GM12878 (cell line): ENCODE measurements around the gene GPRIN1. TPM values are rescaled to one million over a fixed set of nuclear protein-coding genes. Genes with fewer than 3 reads are reported as not detected.

Experiments
- BHLHE40 ChIP-seq, 2 experiments: fragments of 450-650 bp in 1 of 2; IDR thresholded peaks; 2 replicates each; pipeline ENCODE4 v1.6.1; 2011 to 2017; ENCODE audit warnings: low read depth in 2 of 2, borderline replicate concordance in 1 of 2, improper control_type of control experiment in 1 of 2, low read length in 1 of 2, mild to moderate bottlenecking in 1 of 2
- CBX3 ChIP-seq: fragments of 200-600 bp; sonication (generic); IDR thresholded peaks from 2 replicates; pipeline ENCODE4 v1.6.1; 2016; ENCODE audit warnings: low read depth, borderline replicate concordance
- DPF2 ChIP-seq: fragments of 450-650 bp; IDR thresholded peaks from 2 replicates; pipeline ENCODE4 v1.6.1; 2017; ENCODE audit warnings: mild to moderate bottlenecking
- EP300 ChIP-seq, 2 experiments: fragments of 150-350 bp in 1 of 2; IDR thresholded peaks; 2 replicates each; pipeline ENCODE4 v1.6.1; 2011 to 2012; ENCODE audit warnings: low read depth in 2 of 2, low read length in 2 of 2, borderline replicate concordance in 1 of 2, improper control_type of control experiment in 1 of 2, inconsistent platforms in 1 of 2; ENCODE audit not compliant: control insufficient read depth in 1 of 2
- GABPA ChIP-seq: IDR thresholded peaks from 2 replicates; pipeline ENCODE4 v1.6.1; 2014; ENCODE audit warnings: antibody characterized with exemption, low read depth, mild to moderate bottlenecking, inconsistent platforms
- IRF4 ChIP-seq: IDR thresholded peaks from 2 replicates; pipeline ENCODE4 v1.6.1; 2011; ENCODE audit warnings: low read depth, low read length
- JUND ChIP-seq: IDR thresholded peaks from 2 replicates; pipeline ENCODE4 v1.6.1; 2012; ENCODE audit warnings: low read depth, mild to moderate bottlenecking, low read length, improper control_type of control experiment, moderate library complexity
- KLF5 ChIP-seq: fragments of 450-650 bp; IDR thresholded peaks from 2 replicates; pipeline ENCODE4 v1.6.1; 2014; ENCODE audit warnings: mild to moderate bottlenecking; ENCODE audit not compliant: partially characterized antibody
- MYC ChIP-seq: IDR thresholded peaks from 2 replicates; pipeline ENCODE4 v1.6.1; 2011; ENCODE audit warnings: mild to moderate bottlenecking, low read length, moderate library complexity, inconsistent platforms; ENCODE audit not compliant: insufficient read depth, insufficient replicate concordance, insufficient read length, severe bottlenecking
- NR2C1 ChIP-seq: fragments of 450-650 bp; IDR thresholded peaks from 2 replicates; pipeline ENCODE4 v1.6.1; 2017; ENCODE audit warnings: antibody characterized with exemption, mild to moderate bottlenecking, moderate library complexity
- NR2C2 ChIP-seq: IDR thresholded peaks from 2 replicates; pipeline ENCODE4 v1.6.1; 2011; ENCODE audit warnings: borderline replicate concordance, low read depth; ENCODE audit not compliant: control insufficient read depth, insufficient read length
- NRF1 ChIP-seq: conservative IDR thresholded peaks from 2 replicates; pipeline ENCODE4 v1.6.1; 2011; ENCODE audit warnings: mild to moderate bottlenecking, low read depth, low read length, improper control_type of control experiment
- POLR2A ChIP-seq: IDR thresholded peaks from 2 replicates; pipeline ENCODE4 v1.6.1; 2011; ENCODE audit warnings: low read depth, mild to moderate bottlenecking, low read length
- RAD21 ChIP-seq: IDR thresholded peaks from 2 replicates; pipeline ENCODE4 v1.6.1; 2011; ENCODE audit warnings: mild to moderate bottlenecking, low read depth, low read length, moderate library complexity; ENCODE audit not compliant: insufficient read depth
- RAD51 ChIP-seq: fragments of 450-650 bp; IDR thresholded peaks from 2 replicates; pipeline ENCODE4 v1.6.1; 2016; ENCODE audit warnings: moderate library complexity, mild to moderate bottlenecking, inconsistent platforms
- SMARCA5 ChIP-seq: fragments of 450-650 bp; IDR thresholded peaks from 2 replicates; pipeline ENCODE4 v1.6.1; 2017; ENCODE audit warnings: mild to moderate bottlenecking
- SREBF1 ChIP-seq: IDR thresholded peaks from 2 replicates; pipeline ENCODE4 v1.6.1; 2012; ENCODE audit warnings: mild to moderate bottlenecking, low read length
- SUZ12 ChIP-seq: fragments of 200-600 bp; sonication (generic); IDR thresholded peaks from one replicate; pipeline ENCODE4 v1.6.1; 2018; ENCODE audit warnings: antibody characterized with exemption, mild to moderate bottlenecking; ENCODE audit not compliant: unreplicated experiment
- TAF1 ChIP-seq: IDR thresholded peaks from 2 replicates; pipeline ENCODE4 v1.6.1; 2011; ENCODE audit warnings: mild to moderate bottlenecking, low read depth, low read length, borderline replicate concordance
- TARDBP ChIP-seq: IDR thresholded peaks from 2 replicates; pipeline ENCODE4 v1.6.1; 2016; ENCODE audit warnings: borderline replicate concordance
- USF1 ChIP-seq: IDR thresholded peaks from 2 replicates; pipeline ENCODE4 v1.6.1; 2011; ENCODE audit warnings: borderline replicate concordance, low read depth, mild to moderate bottlenecking, moderate library complexity, mixed read lengths, low read length; ENCODE audit not compliant: insufficient read depth; ENCODE audit errors: extremely low read length
- YBX1 ChIP-seq: fragments of 450-650 bp; IDR thresholded peaks from 2 replicates; pipeline ENCODE4 v1.6.1; 2016; ENCODE audit warnings: antibody characterized with exemption
- YY1 ChIP-seq: IDR thresholded peaks from 2 replicates; pipeline ENCODE4 v1.6.1; 2011; ENCODE audit warnings: low read depth, mild to moderate bottlenecking, low read length
- ZNF24 ChIP-seq: fragments of 450-650 bp; IDR thresholded peaks from 2 replicates; pipeline ENCODE4 v1.6.1; 2017; ENCODE audit warnings: antibody characterized with exemption, mild to moderate bottlenecking
- ZNF384 ChIP-seq: IDR thresholded peaks from 2 replicates; pipeline ENCODE4 v1.6.1; 2012; ENCODE audit warnings: low read depth, mild to moderate bottlenecking, low read length, improper control_type of control experiment, borderline replicate concordance
- ZNF622 ChIP-seq: fragments of 450-650 bp; IDR thresholded peaks from 2 replicates; pipeline ENCODE4 v1.6.1; 2017; ENCODE audit warnings: mild to moderate bottlenecking, inconsistent platforms
- ZSCAN29 ChIP-seq: fragments of 450-650 bp; IDR thresholded peaks from 2 replicates; pipeline ENCODE4 v1.6.1; 2017; ENCODE audit warnings: mild to moderate bottlenecking, moderate library complexity
- polyA plus RNA-seq, 11 experiments: library from polyadenylated mRNA; depleted of rRNA in 4 of 11; unstranded in 6 of 11; stranded (reverse) in 5 of 11; fragments of >200 nt; fragmentation: Nextera tagmentation in 4 of 11; fragmentation: Illumina TruSeq in 1 of 11; extraction: Ambion mirVana in 4 of 11; extraction: Trizol in 1 of 11; gene quantifications; 1 replicate in 1 of 11; 2 replicates in 10 of 11; pipeline versions ENCODE4 v1.2.1 to v1.2.3, GENCODE V29; 2011 to 2016; ENCODE audit warnings: inconsistent platforms in 2 of 11, missing spikeins in 2 of 11, low read depth in 1 of 11
- total RNA-seq, 4 experiments: library from RNA; depleted of rRNA in 3 of 4; stranded (reverse); fragments of >200 nt in 3 of 4; fragmentation: Illumina TruSeq in 1 of 4; extraction: Trizol in 1 of 4; gene quantifications; 2 replicates each; pipeline versions ENCODE4 v1.2.1 to v1.2.3, GENCODE V29; 2013 to 2021
- TF ChIP-seq, protein P1 (sequence below), 3 experiments: IDR thresholded peaks in 2 of 3; conservative IDR thresholded peaks in 1 of 3; 2 replicates each; pipeline ENCODE4 v1.5.1; 2011; ENCODE audit warnings: low read depth in 3 of 3, low read length in 3 of 3, mild to moderate bottlenecking in 3 of 3, control low read depth in 2 of 3, moderate library complexity in 2 of 3, inconsistent platforms in 1 of 3, mixed read lengths in 1 of 3; ENCODE audit not compliant: control insufficient read depth in 2 of 3, insufficient read depth in 1 of 3; ENCODE audit errors: extremely low read depth in 1 of 3

GPRIN1 gene
- total and polyA plus RNA-seq, 10 of the 15 experiments (the other 5 are each of a cell fraction or from before 2014, with no cell fraction given), result 0.52 to 16.3 (median 4.5) TPM

- TF ChIP-seq NR2C2, result no peak
- TF ChIP-seq ZNF622, result no peak
- TF ChIP-seq JUND, result no peak
- no peak for TF ChIP-seq DPF2
- TF ChIP-seq GABPA, result no peak
- TF ChIP-seq RAD51, result no peak
- TF ChIP-seq CBX3, result no peak
- TF ChIP-seq BHLHE40 (IDR thresholded peaks at IDR 0.05; ENCODE audit: borderline replicate concordance in 1 of 2, low read depth in 2 of 2, low read length in 1 of 2), result peak in 1 of 2 experiments; percentile 25; a peak in 1 of 4 replicates
- TF ChIP-seq SMARCA5, result no peak
- TF ChIP-seq YBX1, result no peak
- TF ChIP-seq MYC, result no peak
- TF ChIP-seq ZNF384, result no peak
- TF ChIP-seq SREBF1, result no peak
- no peak for TF ChIP-seq NR2C1
- TF ChIP-seq ZNF24, result no peak
- TF ChIP-seq, protein P1, sequence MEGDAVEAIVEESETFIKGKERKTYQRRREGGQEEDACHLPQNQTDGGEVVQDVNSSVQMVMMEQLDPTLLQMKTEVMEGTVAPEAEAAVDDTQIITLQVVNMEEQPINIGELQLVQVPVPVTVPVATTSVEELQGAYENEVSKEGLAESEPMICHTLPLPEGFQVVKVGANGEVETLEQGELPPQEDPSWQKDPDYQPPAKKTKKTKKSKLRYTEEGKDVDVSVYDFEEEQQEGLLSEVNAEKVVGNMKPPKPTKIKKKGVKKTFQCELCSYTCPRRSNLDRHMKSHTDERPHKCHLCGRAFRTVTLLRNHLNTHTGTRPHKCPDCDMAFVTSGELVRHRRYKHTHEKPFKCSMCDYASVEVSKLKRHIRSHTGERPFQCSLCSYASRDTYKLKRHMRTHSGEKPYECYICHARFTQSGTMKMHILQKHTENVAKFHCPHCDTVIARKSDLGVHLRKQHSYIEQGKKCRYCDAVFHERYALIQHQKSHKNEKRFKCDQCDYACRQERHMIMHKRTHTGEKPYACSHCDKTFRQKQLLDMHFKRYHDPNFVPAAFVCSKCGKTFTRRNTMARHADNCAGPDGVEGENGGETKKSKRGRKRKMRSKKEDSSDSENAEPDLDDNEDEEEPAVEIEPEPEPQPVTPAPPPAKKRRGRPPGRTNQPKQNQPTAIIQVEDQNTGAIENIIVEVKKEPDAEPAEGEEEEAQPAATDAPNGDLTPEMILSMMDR (IDR thresholded peaks at IDR 0.05 in 2 of 3, conservative IDR thresholded peaks at IDR 0.05 in 1 of 3; ENCODE audit: control insufficient read depth in 2 of 3, extremely low read depth in 1 of 3, insufficient read depth in 1 of 3, low read depth in 3 of 3, low read length in 3 of 3), result peak; percentile 82 to 95 (median 82)
- no peak for TF ChIP-seq USF1
- TF ChIP-seq TAF1, result no peak
- peak; percentile 53; the same call in 1 of the 2 replicates for TF ChIP-seq YY1
- no peak for TF ChIP-seq EP300 (IDR thresholded peaks at IDR 0.05; ENCODE audit: borderline replicate concordance in 1 of 2, control insufficient read depth in 1 of 2, low read depth in 2 of 2, low read length in 2 of 2)
- 0 out of 2 replicates have a peak, but pooled peaks have one; percentile 34 for TF ChIP-seq IRF4
- no peak for TF ChIP-seq POLR2A
- peak; percentile 73 for TF ChIP-seq RAD21
- no peak for TF ChIP-seq SUZ12
- no peak for TF ChIP-seq ZSCAN29
- no peak for TF ChIP-seq NRF1
- TF ChIP-seq TARDBP, result no peak
- no peak for TF ChIP-seq KLF5
Measured at GRCh38 chr5:176658007-176658599, 48.1 kb upstream of the GPRIN1 start (continued).
